AG04450 (cell line): ENCODE measurements around the gene BCL11B. TPM values are rescaled to one million over a fixed set of nuclear protein-coding genes. Genes with fewer than 3 reads are reported as not detected.

ENCODE experiments used
- CTCF ChIA-PET: fragments of 300-600, 350-600 bp; formaldehyde crosslinking; extraction: SDS; loops from one replicate; lab custom pipeline; 2022; ENCODE audit warnings: antibody characterized with exemption, inconsistent platforms; lab: Charles Lee
- POLR2A ChIA-PET: fragments of 350-600 bp; formaldehyde crosslinking; extraction: SDS; loops from one replicate; lab custom pipeline; 2021; ENCODE audit warnings: antibody characterized with exemption, inconsistent platforms; lab: Yijun Ruan, JAX
- DNase-seq: peaks from one replicate; pipeline ENCODE4 v3.0.0-alpha.2; 2011; ENCODE audit warnings: low read depth, low spot score
- H3K27ac ChIP-seq: one replicate; pipeline ENCODE4 v1.5.1; 2012; ENCODE audit warnings: low read depth, low read length, control low read depth
- H3K27me3 ChIP-seq: one replicate; pipeline ENCODE4 v1.6.0; 2012; ENCODE audit warnings: low read length; ENCODE audit not compliant: control insufficient read depth, insufficient read depth
- H3K4me3 ChIP-seq: 2 replicates; pipeline ENCODE4 v1.5.1; 2011; ENCODE audit warnings: mild to moderate bottlenecking, low read depth, low read length, control low read depth
- H3K9me3 ChIP-seq: 2 replicates; pipeline ENCODE4 v1.5.1; 2012; ENCODE audit warnings: low read length; ENCODE audit not compliant: control insufficient read depth, insufficient read depth
- CTCF ChIP-seq: IDR thresholded peaks from 2 replicates; pipeline ENCODE4 v1.5.1; 2011; ENCODE audit warnings: low read depth, low read length, control low read depth, inconsistent platforms
- polyA plus RNA-seq: library from polyadenylated mRNA; depleted of rRNA; stranded (reverse); fragments of >200 nt; gene quantifications from 2 replicates; pipeline ENCODE4 v1.2.3, GENCODE V29; 2011

Gene BCL11B
- polyA plus RNA-seq, 1 experiment = not detected

- CTCF ChIA-PET = no interaction called here
- no peak for DNase-seq
These were observed 116.6 kb downstream of the BCL11B start for GRCh38 chr14:99155173-99156089.

GRCh38 chr14:99150236-99150635 is 121.8 kb downstream of the BCL11B start:
- Histone ChIP-seq H3K27me3 (no peaks in the 10 kb centered on the region), H3K9me3 (peaks cover 10% of the 10 kb centered on the region), H3K27ac (no peak overlapping the region), H3K4me3 (no peak overlapping the region)
- CTCF ChIA-PET = no interaction called here
- TF ChIP-seq CTCF = no peak
- POLR2A ChIA-PET = no interaction called here
- no peak for DNase-seq

More at GRCh38 chr14:99155173-99156089, 116.6 kb downstream of the BCL11B start:
- POLR2A ChIA-PET = no interaction called here
- H3K27me3 ChIP-seq = no peaks in the 10 kb centered on the region
- TF ChIP-seq CTCF = no peak
- no peak overlapping the region for H3K27ac ChIP-seq
- no peak overlapping the region for H3K4me3 ChIP-seq
- peaks cover 15% of the 10 kb centered on the region for H3K9me3 ChIP-seq

- DNase-seq = no peak
- TF ChIP-seq CTCF = no peak
- Histone ChIP-seq H3K4me3 (no peak overlapping the region), H3K27me3 (no peaks in the 10 kb centered on the region), H3K9me3 (peaks cover 10% of the 10 kb centered on the region), H3K27ac (no peak overlapping the region)
- POLR2A ChIA-PET = no interaction called here
- CTCF ChIA-PET = no interaction called here
These were observed 123.0 kb downstream of the BCL11B start for GRCh38 chr14:99148861-99149610.

- H3K27ac ChIP-seq = no peak overlapping the region
- no peak for TF ChIP-seq CTCF
- ChIA-PET POLR2A (no interaction called here), CTCF (no interaction called here)
- no peaks in the 10 kb centered on the region for H3K27me3 ChIP-seq
- peaks cover 10% of the 10 kb centered on the region for H3K9me3 ChIP-seq
- DNase-seq = no peak
- H3K4me3 ChIP-seq = no peak overlapping the region
These were observed 123.9 kb downstream of the BCL11B start for GRCh38 chr14:99148131-99148530.

- no peak overlapping the region for H3K27ac ChIP-seq
- ChIA-PET POLR2A (no interaction called here), CTCF (no interaction called here)
- no peaks in the 10 kb centered on the region for H3K27me3 ChIP-seq
- no peak overlapping the region for H3K4me3 ChIP-seq
- TF ChIP-seq CTCF = no peak
- no peak for DNase-seq
- peaks cover 10% of the 10 kb centered on the region for H3K9me3 ChIP-seq
These were observed 124.6 kb downstream of the BCL11B start for GRCh38 chr14:99147366-99147740.
